ENCODE data around the gene RRM2.

DNA sequence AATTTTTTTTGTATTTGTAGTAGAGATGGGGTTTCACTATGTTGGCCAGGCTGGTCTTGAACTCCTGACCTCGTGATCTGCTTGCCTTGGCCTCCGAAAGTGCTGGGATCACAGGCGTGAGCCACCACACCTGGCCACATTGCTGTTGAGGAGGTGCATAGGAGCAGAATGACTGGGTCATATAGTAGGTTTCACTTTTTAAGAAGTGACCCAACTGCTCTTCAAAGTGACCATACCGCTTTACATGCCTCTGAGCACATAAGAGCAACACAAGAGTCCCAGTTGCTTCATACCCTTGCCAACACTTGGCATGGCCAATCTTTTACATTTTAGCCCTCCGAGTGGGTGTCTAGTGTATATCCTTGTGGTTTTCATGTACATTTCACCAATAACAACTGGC lies 28.9 kb downstream of the RRM2 start:
- TF ChIP-seq, protein P1, sequence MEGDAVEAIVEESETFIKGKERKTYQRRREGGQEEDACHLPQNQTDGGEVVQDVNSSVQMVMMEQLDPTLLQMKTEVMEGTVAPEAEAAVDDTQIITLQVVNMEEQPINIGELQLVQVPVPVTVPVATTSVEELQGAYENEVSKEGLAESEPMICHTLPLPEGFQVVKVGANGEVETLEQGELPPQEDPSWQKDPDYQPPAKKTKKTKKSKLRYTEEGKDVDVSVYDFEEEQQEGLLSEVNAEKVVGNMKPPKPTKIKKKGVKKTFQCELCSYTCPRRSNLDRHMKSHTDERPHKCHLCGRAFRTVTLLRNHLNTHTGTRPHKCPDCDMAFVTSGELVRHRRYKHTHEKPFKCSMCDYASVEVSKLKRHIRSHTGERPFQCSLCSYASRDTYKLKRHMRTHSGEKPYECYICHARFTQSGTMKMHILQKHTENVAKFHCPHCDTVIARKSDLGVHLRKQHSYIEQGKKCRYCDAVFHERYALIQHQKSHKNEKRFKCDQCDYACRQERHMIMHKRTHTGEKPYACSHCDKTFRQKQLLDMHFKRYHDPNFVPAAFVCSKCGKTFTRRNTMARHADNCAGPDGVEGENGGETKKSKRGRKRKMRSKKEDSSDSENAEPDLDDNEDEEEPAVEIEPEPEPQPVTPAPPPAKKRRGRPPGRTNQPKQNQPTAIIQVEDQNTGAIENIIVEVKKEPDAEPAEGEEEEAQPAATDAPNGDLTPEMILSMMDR (conservative IDR thresholded peaks at IDR 0.05; ENCODE audit: low read length): no peak
- TF ChIP-seq EZH2phosphoT487 (IDR thresholded peaks at IDR 0.05; ENCODE audit: borderline replicate concordance): no peak

All from Loucy (cell line).